Fibroblast of the aortic adventitia (primary cell): ENCODE data around the gene ELP2. TPM values are rescaled to one million over a fixed set of nuclear protein-coding genes. Genes with fewer than 3 reads are reported as not detected.

Experiments used
- DNase-seq: peaks from one replicate; pipeline ENCODE4 v3.0.0-alpha.2; 2010; ENCODE audit warnings: low read depth
- H3K4me3 ChIP-seq: 2 replicates; pipeline ENCODE4 v1.5.1; 2011; ENCODE audit warnings: low read depth, mild to moderate bottlenecking, control low read depth, low read length, moderate library complexity
- CTCF ChIP-seq: IDR thresholded peaks from 2 replicates; pipeline ENCODE4 v1.5.1; 2011; ENCODE audit warnings: mild to moderate bottlenecking, low read length, control low read depth, inconsistent platforms; ENCODE audit not compliant: insufficient read depth
- total RNA-seq: library from RNA; depleted of rRNA; stranded (reverse); fragments of >200 nt; gene quantifications from 2 replicates; pipeline ENCODE4 v1.2.3, GENCODE V29; 2012; ENCODE audit warnings: low replicate concordance

Gene ELP2
- total RNA-seq, 1 donor = 83.3 TPM

DNA sequence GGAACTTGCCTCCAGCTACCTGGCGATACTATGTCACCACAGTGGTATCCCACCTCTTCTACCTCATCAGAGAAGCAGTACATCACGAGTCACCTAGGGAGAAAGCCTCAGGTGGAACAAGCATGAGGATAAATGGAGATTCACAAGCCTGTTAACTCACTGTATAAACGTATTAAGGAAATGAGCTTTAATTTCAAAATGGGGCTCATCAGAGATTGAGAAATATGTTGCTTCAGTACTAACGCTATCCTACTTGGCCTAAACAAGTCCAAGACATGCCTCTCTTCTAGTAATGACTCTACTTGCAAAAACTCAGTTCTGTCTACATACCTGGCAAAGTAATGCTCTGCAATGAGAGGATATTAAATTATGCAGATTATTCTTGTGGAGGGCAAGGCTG is 4.9 kb upstream of the ELP2 start:
- TF ChIP-seq CTCF = no peak
- DNase-seq = no peak
- no peak overlapping the region for H3K4me3 ChIP-seq

- H3K4me3 ChIP-seq = no peak overlapping the region
- no peak for DNase-seq
- TF ChIP-seq CTCF = no peak
These were observed 3.0 kb upstream of the ELP2 start for GRCh38 chr18:36126668-36127067.

- no peak for TF ChIP-seq CTCF
- H3K4me3 ChIP-seq = peak overlapping the region; percentile 99
- peak; percentile 27 for DNase-seq
These were observed 1.7 kb upstream of the ELP2 start for GRCh38 chr18:36127836-36128529.

- no peak for TF ChIP-seq CTCF
- DNase-seq = peak; percentile 40
- peak overlapping the region; percentile 99 for H3K4me3 ChIP-seq
These were observed 1.2 kb upstream of the ELP2 start for GRCh38 chr18:36128530-36128870.

GRCh38 chr18:36128907-36129299 is 796 bp upstream of the ELP2 start:
- H3K4me3 ChIP-seq = peak overlapping the region; percentile 99
- DNase-seq = no peak
- no peak for TF ChIP-seq CTCF

DNA sequence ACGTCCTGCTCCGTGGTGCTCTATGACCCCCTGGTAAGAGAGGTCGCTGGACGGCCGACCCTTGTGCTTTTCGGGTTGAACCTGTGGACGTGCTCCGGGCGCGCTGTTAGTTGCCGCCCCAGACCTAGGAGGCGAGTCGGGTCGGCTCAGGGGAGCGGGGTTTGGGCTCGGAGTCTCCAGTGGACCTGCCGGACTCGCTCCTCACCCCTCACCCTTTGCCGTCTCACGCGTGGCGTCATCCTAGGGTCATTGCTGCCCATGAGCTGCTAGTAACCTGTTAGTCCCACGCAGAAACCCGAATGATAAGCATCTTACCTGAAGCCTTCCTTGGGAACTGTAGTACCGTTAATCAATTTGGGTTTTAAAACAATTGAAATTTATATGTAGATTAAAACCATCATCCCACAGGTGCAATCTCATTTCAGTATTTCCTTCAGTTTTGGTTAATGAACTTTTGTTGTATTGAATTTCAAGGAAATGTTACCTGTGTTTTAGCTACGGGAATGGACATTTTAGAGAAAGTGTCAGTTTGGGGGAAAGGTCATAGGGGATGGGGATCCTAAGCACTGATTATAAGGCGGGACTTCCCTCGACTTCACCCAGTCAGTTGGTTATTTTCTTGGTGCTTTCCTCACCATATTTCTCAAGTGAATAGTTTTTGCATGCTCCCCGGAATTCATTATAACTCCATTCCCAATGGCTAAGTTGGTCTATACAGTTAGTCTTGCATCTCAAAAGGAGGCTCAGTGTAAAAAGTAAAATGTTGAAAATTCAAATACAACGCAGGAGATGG is 536 bp downstream of the ELP2 start:
- TF ChIP-seq CTCF = no peak
- DNase-seq = peak; percentile 7
- H3K4me3 ChIP-seq = peak overlapping the region; percentile 99
